NCI-H146 (cell line): ENCODE measurements around the gene RSRC2.
"Not testable (repeated sequence)": the region's sequence is repeated elsewhere in the genome, so short reads cannot be mapped to it uniquely, and the experiment has no call there.

Experiments used
- DNase-seq: peaks from one replicate; lab custom pipeline; 2025; lab: John Stamatoyannopoulos, UW

RSRC2 gene

GRCh38 chr12:122484385-122484784 lies 42.4 kb downstream of the RSRC2 start:
- DNase-seq = not testable (repeated sequence)

DNA sequence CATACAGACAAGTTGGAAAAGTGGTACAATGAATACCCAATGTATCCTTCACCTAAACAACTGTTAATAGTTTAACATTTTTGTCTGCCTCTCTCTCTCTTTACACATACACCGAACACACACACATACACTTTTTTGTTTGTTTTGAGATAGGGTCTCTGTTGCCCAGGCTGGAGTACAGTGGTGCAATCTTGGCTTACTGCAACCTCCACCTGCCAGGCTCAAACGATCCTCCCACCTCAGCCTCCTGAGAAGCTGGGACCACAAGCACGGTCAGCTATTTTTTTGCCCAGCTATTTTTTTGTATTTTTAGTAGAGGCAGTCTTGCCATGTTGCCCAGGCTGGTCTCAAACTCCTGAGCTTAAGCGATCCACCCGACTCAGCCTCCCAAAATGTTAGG lies 42.8 kb downstream of the RSRC2 start:
- DNase-seq = no peak

GRCh38 chr12:122481861-122482260 lies 44.9 kb downstream of the RSRC2 start:
- no peak for DNase-seq

DNA sequence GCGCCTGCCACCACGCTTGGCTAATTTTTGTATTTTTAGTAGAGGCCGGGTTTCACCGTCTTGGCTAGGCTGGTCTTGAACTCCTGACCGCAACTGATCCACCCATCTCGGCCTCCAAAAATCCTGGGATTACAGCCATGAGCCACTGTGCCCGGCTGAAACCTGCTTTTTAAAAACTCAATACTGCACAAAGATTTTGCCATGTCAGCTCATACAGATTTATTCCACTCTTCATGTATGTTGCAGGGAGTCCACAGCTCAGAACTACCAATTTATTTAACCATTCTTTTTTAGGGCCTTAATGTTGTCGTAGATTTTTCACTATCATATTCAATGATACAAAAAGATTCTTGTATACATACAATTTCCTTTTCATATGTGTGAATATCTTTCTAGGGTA lies 46.0 kb downstream of the RSRC2 start:
- no peak for DNase-seq

- DNase-seq = no peak
These were observed 52.4 kb downstream of the RSRC2 start for GRCh38 chr12:122474324-122474716.

- no peak for DNase-seq
These were observed 53.0 kb downstream of the RSRC2 start for GRCh38 chr12:122473543-122474323.

GRCh38 chr12:122471324-122472226 lies 55.2 kb downstream of the RSRC2 start:
- DNase-seq = peak; percentile 32

GRCh38 chr12:122470576-122470975 lies 56.2 kb downstream of the RSRC2 start:
- not testable (repeated sequence) for DNase-seq

DNA sequence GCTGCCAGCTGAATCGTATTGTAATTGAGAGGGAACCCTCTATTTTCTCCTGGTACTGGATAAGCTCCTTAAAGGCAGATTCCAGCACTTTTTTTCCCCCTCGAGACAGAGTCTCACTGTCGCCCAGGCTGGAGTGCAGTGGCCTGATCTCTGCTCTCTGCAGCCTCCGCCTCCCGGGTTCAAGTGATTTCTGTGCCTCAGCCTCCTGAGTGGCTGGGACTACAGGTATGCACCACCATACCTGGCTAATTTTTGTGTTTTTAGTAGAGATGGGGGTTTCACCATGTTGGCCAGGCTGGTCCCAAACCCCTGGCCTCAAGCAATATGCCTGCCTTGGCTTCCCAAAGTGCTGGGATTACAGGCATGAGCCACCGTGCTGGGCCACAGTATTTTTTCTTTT lies 56.9 kb downstream of the RSRC2 start:
- not testable (repeated sequence) for DNase-seq

- DNase-seq = no peak
These were observed 58.8 kb downstream of the RSRC2 start for GRCh38 chr12:122467983-122468382.

GRCh38 chr12:122464317-122465042 lies 62.3 kb downstream of the RSRC2 start:
- DNase-seq = not testable (repeated sequence)

DNA sequence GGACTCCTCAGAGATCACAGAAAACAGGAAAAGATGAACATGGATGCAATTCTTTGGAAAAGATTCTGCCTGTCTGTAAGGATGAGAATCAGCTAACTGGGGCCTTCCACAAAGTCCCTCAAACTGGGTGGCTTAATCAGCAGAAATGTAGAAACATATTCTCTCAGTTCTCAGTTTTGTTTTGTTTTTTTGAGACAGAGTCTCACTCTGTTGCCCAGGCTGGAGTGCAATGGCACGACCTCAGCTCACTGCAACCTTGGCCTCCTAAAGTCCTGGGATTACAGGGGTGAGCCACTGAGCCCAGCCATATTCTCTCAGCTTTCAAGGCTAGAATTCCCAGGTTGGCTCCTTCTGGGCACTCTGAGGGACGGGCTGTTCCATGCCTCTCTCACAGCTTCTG lies 66.1 kb downstream of the RSRC2 start:
- DNase-seq = no peak

DNA sequence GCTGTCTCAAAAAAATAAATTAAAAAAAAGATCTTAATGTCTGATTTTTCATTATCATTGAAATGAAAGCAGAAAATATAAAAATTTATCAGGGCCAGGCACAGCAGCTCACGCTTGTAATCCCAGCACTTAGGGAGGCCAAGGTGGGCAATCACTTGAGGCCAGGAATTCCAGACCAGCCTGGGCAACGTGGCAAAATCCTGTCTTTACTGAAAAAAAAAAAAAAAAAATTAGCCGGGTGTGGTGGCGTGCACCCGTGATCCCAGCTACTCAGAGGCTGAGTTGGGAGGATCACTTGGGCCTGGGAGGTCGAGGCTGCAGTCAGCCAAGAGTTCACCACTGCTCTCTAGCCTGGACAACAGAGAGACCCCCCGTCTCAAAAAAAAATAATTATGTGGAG lies 66.7 kb downstream of the RSRC2 start:
- no peak for DNase-seq

DNA sequence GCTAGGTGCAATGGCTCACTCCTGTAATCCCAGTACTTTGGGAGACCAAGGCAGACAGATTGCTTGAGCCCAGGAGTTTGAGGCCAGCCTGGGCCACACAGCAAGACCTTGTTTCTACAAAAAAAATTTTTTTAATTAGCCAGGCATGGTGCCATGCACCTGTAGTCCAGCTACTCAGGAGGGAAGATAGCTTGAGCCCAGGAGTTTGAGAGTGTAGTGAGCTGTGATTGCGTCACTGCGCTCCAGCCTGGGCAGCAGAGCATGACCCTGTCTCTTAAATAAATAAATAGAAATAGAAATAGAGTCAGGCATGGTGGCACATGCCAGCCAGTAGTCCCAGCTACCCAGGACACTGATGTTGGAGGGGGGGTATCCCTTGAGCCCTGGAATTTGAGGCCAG lies 67.5 kb downstream of the RSRC2 start:
- DNase-seq = no peak

DNA sequence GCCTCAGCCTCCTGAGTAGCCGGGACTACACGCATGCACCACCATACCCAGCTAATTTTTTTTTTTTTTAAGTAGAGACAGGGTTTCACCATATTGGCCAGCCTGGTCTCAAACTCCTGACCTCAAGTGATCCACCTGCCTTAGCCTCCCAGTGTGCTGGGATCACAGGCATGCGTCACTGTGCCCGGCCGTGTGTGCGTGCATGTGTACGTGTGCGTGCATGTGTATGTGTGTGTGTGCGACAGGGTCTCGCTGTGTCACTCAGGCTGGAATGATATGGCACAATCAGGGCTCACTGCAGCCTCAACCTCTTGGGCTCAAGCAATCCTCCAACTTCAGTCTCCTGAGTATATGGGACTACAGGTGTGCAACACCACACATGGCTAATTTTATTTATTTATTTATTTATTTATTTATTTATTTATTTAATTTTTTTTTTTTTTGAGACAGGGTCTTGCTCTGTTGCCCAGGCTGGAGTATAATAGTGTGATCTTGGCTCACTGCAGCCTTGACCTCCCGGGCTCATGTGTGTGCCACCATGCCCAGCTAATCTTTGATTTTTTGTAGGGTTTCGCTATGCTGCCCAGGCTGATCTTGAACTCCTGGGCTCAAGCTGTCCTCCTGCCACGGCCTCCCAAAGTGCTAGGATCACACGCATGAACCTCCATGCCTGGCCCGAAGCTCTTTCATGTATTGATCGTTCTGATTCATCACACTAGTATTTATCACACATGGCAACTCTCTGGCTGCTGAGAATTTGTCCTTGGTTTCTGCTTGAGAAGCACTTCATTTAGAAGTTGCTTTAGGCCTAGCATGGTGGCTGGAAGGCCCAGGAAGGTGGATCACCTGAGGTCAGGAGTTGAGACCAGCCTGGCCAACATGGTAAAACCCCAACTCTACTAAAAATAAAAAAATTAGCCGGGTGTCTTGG lies 68.4 kb downstream of the RSRC2 start:
- no peak for DNase-seq

DNA sequence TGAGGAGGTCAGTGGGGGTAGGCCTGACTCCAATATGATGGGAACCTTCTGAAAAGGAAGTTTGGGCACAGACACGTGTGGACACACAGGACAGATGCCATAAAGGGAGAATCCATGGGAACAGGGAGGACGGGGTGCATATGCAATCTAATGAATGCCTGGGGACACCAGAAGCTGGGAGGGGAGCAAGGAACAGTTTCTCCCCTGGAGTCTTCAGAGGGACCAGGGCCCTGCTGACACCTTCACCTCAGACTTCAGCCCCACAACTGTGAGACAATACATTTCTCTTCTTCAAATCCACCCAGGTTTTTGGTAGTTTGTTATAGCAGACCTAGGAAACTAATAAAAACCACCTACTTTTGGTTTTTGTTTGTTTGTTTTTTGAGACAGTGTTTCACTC lies 69.1 kb downstream of the RSRC2 start:
- DNase-seq = no peak

DNA sequence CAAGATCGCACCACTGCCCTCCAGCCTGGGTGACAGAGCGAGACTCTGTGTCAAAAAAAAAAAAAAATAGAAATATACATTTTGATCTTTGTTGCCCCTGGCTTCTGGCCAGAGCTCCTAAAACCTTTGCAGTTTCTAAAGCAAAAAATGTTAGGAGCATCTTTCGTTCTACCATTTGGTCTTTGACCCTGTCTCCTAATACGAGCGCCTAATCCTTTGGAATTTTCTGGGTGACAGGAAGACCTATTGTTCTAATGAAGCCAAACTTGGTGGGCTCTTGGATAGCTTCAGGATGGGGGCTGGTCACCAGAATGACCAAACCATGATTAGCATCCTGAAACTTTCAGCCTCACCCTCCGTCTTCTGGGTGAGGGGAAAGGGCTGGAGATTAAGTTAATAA lies 72.0 kb downstream of the RSRC2 start:
- DNase-seq = no peak

GRCh38 chr12:122454250-122454721 lies 72.5 kb downstream of the RSRC2 start:
- no peak for DNase-seq
